Upper lobe of right lung (tissue), 1 donor: ENCODE measurements around the gene CES3. TPM values are rescaled to one million over a fixed set of nuclear protein-coding genes. Genes with fewer than 3 reads are reported as not detected.
"Not testable (repeated sequence)": the region's sequence is repeated elsewhere in the genome, so short reads cannot be mapped to it uniquely, and the experiment has no call there.

Experiments used
- ATAC-seq: fragments of 200-7000 bp; cut with Tn5 transposase; one replicate; pipeline ENCODE4 v1.9.1; 2020; ENCODE audit warnings: mild to moderate bottlenecking, moderate library complexity
- DNase-seq: peaks from one replicate; pipeline ENCODE4 v3.0.0-alpha.2; 2020
- H3K27ac ChIP-seq: fragments of 200-600 bp; one replicate; pipeline ENCODE4 v1.8.0; 2022
- H3K27me3 ChIP-seq: fragments of 200-600 bp; one replicate; pipeline ENCODE4 v1.8.0; 2022; ENCODE audit warnings: mild to moderate bottlenecking
- H3K36me3 ChIP-seq: fragments of 200-600 bp; one replicate; pipeline ENCODE4 v1.8.0; 2022
- H3K4me1 ChIP-seq: fragments of 200-600 bp; one replicate; pipeline ENCODE4 v1.8.0; 2022
- H3K4me3 ChIP-seq: fragments of 200-600 bp; one replicate; pipeline ENCODE4 v1.8.0; 2022; ENCODE audit warnings: mild to moderate bottlenecking
- H3K9me3 ChIP-seq: fragments of 200-600 bp; one replicate; pipeline ENCODE4 v1.8.0; 2022
- intact Hi-C: fragments of 100-400 bp; cut with DNase I; formaldehyde crosslinking; loops from one replicate; pipeline ENCODE4 v1.11.0; 2022
- total RNA-seq: library from RNA; stranded (reverse); fragmentation: NEBNext Ultra II Directional; extraction: Animal tissue kit (Norgen Biotek cat#: 25700); gene quantifications from one replicate; pipeline ENCODE4 v1.2.1, GENCODE V29; 2021
- TF ChIP-seq, protein P1 (sequence below): fragments of 200-600 bp; IDR thresholded peaks from one replicate; pipeline ENCODE4 v1.8.0; 2022; ENCODE audit warnings: antibody characterized with exemption
- donor health status: DM: no; HTN: yes; CAD: no; lungs with severe emphysema.

The CES3 gene
- total RNA-seq, 1 donor from 2014 or later: 3.4 TPM

DNA sequence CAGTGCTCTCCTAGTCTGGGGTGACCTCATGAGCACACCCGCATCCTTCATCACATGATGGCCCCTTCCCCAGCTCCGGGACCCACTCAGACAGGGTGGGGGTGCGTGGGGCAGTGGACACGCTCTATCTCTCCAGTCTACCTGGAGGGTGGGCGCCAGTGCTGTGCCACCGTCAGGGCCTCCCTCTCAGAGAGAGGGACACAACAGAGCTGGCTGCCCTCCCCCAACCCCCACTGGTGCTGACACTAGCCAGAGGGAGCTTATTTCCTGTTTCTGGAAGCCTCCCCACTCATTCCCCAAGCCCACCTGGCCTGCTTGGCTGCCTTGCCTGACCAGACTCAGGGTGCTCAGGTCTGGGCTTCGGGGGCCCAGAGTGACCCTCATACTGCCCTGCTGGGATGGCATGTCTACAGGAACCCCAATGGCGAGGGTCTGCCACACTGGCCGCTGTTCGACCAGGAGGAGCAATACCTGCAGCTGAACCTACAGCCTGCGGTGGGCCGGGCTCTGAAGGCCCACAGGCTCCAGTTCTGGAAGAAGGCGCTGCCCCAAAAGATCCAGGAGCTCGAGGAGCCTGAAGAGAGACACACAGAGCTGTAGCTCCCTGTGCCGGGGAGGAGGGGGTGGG lies 17.5 kb upstream of the CES3 start:
- Histone ChIP-seq H3K27ac (no peak overlapping the region), H3K4me3 (no peak overlapping the region), H3K4me1 (peaks cover 6% of the 10 kb centered on the region), H3K27me3 (no peaks in the 10 kb centered on the region), H3K36me3 (peaks cover 54% of the 10 kb centered on the region), H3K9me3 (no peaks in the 10 kb centered on the region)
- DNase-seq (no peak), ATAC-seq (no peak)
- TF ChIP-seq, protein P1, sequence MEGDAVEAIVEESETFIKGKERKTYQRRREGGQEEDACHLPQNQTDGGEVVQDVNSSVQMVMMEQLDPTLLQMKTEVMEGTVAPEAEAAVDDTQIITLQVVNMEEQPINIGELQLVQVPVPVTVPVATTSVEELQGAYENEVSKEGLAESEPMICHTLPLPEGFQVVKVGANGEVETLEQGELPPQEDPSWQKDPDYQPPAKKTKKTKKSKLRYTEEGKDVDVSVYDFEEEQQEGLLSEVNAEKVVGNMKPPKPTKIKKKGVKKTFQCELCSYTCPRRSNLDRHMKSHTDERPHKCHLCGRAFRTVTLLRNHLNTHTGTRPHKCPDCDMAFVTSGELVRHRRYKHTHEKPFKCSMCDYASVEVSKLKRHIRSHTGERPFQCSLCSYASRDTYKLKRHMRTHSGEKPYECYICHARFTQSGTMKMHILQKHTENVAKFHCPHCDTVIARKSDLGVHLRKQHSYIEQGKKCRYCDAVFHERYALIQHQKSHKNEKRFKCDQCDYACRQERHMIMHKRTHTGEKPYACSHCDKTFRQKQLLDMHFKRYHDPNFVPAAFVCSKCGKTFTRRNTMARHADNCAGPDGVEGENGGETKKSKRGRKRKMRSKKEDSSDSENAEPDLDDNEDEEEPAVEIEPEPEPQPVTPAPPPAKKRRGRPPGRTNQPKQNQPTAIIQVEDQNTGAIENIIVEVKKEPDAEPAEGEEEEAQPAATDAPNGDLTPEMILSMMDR: no peak
- intact Hi-C loops: no loop called here

DNA sequence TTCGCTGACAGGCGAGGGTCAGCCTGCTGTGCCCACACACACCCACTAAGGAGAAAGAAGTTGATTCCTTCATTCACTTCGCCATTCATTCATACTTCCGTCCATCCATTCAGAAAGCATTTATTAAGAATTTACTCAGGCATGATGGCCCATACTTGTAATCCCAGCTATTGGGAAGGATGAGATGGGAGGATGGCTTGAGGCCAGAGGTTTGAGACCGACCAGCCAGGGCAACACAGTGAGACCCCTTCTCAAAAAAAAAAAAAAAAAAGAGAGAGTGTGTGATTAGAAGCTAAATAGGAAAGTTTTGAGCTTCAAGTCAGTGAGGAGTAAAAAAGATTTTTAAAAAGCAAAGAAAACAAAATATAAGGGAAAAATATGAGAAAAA lies 17.0 kb upstream of the CES3 start:
- ATAC-seq: no peak
- Histone ChIP-seq H3K4me3 (no peak overlapping the region), H3K4me1 (peaks cover 10% of the 10 kb centered on the region), H3K27me3 (peaks cover 5% of the 10 kb centered on the region), H3K27ac (no peak overlapping the region), H3K9me3 (no peaks in the 10 kb centered on the region), H3K36me3 (peaks cover 48% of the 10 kb centered on the region)
- TF ChIP-seq, protein P1: no peak
- no peak for DNase-seq
- intact Hi-C loops: no loop called here

DNA sequence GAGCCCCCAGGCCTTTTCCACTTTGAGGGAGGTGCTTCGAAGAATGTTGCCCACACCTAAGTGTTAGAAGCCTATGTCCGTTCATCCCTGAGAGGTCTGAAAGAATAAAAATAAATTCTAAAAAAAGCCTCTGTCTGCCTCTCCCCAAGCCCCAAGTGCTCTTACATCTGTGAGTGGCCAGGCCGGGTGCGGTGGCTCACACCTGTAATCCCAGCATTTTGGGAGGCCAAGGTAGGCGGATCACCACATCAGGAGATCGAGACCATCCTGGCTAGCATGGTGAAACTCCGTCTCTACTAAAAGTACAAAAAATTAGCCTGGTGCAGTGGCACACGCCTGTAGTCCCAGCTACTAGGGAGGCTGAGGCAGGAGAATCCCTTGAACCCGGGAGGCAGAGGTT lies 16.1 kb upstream of the CES3 start:
- peaks cover 12% of the 10 kb centered on the region for H3K27me3 ChIP-seq
- intact Hi-C loops, H3K4me3 ChIP-seq, DNase-seq, H3K9me3 ChIP-seq, ATAC-seq, H3K27ac ChIP-seq: not testable (repeated sequence)
- peaks cover 10% of the 10 kb centered on the region for H3K4me1 ChIP-seq
- H3K36me3 ChIP-seq: peaks cover 41% of the 10 kb centered on the region

DNA sequence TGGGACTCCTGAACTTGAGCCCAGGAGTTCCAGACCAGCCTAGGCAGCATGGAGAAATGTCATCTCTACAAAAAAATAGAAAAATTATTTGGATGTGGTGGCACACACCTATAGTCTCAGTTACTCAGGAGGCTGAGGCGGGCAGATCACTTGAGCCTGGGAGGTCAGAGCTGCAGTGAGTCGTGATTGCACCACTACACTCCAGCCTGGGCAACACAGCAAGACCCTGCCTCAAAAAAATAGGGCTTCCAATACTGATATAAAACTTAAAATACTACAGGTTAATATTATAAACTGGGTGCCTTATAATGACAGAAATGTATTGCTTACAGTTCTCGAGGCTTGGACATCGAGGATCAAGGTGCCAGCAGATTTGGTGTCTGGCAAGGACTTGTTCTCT lies 15.1 kb upstream of the CES3 start:
- peaks cover 32% of the 10 kb centered on the region for H3K36me3 ChIP-seq
- intact Hi-C loops: no loop called here
- no peak overlapping the region for H3K4me3 ChIP-seq
- TF ChIP-seq, protein P1: no peak
- ATAC-seq: no peak
- DNase-seq: no peak
- peaks cover 17% of the 10 kb centered on the region for H3K27me3 ChIP-seq
- H3K4me1 ChIP-seq: peaks cover 10% of the 10 kb centered on the region
- no peaks in the 10 kb centered on the region for H3K9me3 ChIP-seq
- H3K27ac ChIP-seq: no peak overlapping the region

DNA sequence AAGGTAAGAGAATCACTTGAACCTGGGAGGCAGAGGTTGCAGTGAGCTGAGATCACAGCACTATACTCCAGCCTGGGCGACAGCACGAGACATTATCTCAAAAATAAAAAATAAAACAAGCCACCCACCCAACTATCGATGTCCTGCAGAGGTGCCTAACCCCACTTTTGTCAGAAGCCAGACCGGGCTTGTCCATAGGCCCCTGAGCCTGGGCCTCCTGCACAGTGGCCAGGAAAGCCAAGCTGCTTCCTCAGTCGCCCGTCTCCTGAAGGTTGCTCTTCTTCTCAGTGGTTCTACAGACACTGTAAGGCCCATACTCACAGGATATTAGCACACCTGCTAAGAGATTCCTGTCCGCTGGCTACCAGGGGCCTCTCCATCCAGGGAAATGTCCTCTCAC lies 14.5 kb upstream of the CES3 start:
- H3K27me3 ChIP-seq: peaks cover 20% of the 10 kb centered on the region
- H3K9me3 ChIP-seq: no peaks in the 10 kb centered on the region
- no peak overlapping the region for H3K27ac ChIP-seq
- H3K4me3 ChIP-seq: no peak overlapping the region
- intact Hi-C loops: no loop called here
- H3K36me3 ChIP-seq: peaks cover 26% of the 10 kb centered on the region
- TF ChIP-seq, protein P1: no peak
- ATAC-seq: no peak
- no peak for DNase-seq
- peaks cover 10% of the 10 kb centered on the region for H3K4me1 ChIP-seq

DNA sequence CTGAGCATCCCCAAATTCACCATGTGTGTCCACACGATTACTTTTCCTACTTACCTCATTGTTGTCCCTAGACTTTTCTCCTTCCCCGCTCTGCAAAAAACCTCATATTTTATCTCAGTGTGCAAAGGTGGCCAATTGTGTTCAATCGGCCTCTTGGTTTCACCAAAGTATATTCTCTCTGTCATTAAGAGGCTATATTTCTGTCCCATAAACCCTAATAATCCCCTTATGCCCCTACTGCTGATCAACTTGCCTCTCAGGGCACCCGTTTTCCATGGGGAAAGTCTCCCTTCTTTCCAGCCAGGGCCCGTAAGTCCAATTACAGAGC lies 14.1 kb upstream of the CES3 start:
- TF ChIP-seq, protein P1: no peak

More for the DNA sequence above, 14.1 kb upstream of the CES3 start:
- Histone ChIP-seq H3K27me3 (peaks cover 20% of the 10 kb centered on the region), H3K4me3 (no peak overlapping the region), H3K27ac (no peak overlapping the region), H3K9me3 (no peaks in the 10 kb centered on the region), H3K36me3 (peaks cover 22% of the 10 kb centered on the region), H3K4me1 (peaks cover 10% of the 10 kb centered on the region)
- ATAC-seq: no peak
- intact Hi-C loops: no loop called here
- no peak for DNase-seq
